GM10266 (cell line): Measurements from ENCODE around the gene RABL6.
"Not testable (repeated sequence)": the region's sequence is repeated elsewhere in the genome, so short reads cannot be mapped to it uniquely, and the experiment has no call there.

ENCODE experiments used
- DNase-seq: peaks from one replicate; pipeline ENCODE4 v3.0.0; 2012; ENCODE audit errors: extremely low spot score
- TF ChIP-seq, protein P1 (sequence below): IDR thresholded peaks from 2 replicates; pipeline ENCODE4 v1.5.1; 2012; ENCODE audit warnings: mild to moderate bottlenecking, low read depth; ENCODE audit not compliant: control insufficient read depth, insufficient read depth; ENCODE audit errors: missing control alignments

Gene RABL6

DNA sequence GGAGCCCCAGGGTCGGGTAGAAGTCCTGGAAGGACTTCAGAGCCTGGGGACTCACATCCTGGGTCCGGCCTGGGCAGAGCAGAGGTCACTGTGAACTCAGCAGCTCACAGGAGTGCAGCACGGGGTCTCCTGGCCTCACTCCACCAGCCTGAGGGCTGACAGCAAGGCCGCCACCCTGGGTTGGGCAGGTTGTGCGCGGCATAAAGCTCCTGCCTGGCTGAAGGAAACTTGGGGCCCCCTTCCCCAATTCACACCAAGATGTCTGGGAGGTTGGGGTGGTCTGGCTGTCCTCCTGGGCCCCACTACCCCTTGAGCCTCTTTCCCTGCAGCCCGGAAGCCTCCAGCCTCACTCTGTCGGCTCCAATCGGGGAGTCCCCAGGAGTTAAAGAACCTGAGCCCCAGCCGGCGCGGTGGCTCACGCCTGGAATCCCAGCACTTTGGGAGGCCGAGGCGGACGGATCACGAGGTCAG, 45.5 kb upstream of the RABL6 start:
- DNase-seq = no peak

DNA sequence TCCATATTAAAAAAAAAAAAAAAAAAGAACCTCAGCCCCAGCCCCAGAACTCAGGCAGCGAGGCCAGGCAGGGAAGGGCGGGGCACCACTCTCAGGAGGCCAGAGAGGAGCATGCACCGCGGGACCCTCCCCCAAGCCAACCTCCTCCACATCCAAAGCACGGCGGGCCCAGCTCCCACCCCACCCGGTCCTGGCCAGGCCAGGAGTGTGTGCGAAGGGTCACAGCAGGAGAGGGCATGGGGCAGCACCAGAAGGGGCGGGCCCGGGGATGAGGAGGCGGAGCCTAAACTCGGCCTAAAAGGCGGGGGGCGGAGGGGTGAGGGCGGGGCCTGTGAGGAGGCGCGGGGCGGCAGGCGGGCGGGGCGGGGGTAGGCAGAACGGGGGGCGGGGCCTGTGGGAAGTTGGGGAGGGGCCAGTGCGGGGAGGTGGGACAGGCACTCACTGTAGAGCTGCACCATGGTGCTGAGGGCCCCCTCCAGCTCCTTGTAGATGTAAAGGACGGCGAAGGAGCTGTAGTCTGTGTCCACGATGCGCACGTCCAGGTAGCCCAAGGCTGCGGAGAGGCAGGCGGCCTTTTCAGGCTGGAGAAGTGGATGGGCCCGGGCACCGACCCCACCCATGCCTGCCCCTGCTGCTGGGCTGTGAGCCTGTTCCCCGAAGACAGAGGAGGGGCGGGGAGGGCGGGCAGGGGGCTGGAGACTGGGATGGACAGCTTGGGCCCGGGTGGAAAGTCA, 44.7 kb upstream of the RABL6 start:
- peak; percentile 65 for DNase-seq
- TF ChIP-seq, protein P1, sequence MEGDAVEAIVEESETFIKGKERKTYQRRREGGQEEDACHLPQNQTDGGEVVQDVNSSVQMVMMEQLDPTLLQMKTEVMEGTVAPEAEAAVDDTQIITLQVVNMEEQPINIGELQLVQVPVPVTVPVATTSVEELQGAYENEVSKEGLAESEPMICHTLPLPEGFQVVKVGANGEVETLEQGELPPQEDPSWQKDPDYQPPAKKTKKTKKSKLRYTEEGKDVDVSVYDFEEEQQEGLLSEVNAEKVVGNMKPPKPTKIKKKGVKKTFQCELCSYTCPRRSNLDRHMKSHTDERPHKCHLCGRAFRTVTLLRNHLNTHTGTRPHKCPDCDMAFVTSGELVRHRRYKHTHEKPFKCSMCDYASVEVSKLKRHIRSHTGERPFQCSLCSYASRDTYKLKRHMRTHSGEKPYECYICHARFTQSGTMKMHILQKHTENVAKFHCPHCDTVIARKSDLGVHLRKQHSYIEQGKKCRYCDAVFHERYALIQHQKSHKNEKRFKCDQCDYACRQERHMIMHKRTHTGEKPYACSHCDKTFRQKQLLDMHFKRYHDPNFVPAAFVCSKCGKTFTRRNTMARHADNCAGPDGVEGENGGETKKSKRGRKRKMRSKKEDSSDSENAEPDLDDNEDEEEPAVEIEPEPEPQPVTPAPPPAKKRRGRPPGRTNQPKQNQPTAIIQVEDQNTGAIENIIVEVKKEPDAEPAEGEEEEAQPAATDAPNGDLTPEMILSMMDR = no peak

More for the DNA sequence above, 45.5 kb upstream of the RABL6 start:
- TF ChIP-seq, protein P1 = no peak

DNA sequence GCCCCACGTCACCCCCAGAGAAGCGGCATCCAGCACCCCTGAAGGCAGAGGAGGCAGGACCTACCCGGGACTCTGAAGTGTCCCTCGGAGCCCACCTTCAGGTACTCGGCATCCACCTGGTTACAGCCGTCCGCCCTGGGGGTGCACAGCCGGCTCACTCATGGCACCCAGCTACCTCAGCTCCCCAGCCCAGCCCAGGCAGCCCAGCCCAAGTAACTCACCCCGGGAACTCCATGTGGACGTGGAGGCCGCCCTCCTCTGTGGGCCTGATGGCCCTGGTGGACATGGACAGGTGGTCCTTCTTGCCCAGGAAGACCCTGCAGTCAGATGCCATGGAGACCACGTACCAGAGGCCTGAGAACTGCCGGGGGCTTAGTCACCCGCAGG, 44.1 kb upstream of the RABL6 start:
- no peak for DNase-seq
- TF ChIP-seq, protein P1 = no peak

DNA sequence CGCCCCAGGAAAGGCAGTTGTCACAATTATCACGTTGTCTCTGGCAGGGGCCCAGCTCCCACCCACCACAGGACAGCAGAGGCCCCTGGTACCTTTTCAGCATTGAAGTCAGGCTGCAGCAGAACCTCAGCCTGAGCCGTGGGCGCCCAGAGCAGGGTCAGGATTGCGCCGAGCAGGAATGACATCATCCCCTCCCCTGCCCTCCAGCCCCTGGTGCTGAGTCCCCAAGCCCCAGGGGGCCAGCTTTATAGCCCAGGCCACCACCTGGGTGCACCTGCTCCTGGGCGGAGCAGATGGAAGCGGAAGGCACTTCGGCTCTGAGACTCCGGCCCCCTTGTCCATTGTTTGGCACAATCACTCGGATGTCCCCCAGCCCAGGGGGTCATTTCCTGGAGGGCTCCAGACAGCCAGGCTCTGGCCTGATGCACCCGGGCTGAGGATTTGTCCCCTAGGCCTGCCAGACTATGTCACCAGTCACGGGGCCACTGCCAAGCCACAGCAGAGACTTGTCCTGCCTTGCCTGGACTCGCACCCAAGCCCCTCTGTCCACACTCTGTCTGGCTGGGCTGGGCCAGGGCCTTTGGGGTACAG, 43.4 kb upstream of the RABL6 start, which contains the start of gene LCN15:
TSS of gene LCN15 (minus strand) at position 218 of the 591 bp plus-strand sequence. CDS start at position 188, 30 bp downstream.
- TF ChIP-seq, protein P1 = no peak
- no peak for DNase-seq

DNA sequence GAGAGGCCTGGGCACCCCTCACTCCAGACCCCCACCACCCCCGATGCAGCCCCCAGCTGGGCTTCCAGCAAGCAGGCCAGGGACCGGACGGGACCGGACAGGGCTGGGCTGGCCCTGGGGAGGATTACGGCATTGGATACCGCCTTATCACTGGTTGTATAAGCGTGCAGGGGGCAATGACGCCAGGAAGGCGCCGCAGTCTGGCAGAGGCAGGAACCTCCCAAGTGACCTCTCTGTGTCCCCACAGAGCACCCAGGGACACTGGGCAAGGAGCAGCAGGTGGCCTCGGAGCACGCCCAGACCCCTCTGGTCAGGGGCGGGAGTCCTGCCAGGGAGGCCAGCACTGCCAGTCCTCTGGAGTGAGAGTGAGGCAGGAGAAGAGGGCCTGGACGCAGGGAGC, 42.7 kb upstream of the RABL6 start:
- TF ChIP-seq, protein P1 = no peak
- no peak for DNase-seq

DNA sequence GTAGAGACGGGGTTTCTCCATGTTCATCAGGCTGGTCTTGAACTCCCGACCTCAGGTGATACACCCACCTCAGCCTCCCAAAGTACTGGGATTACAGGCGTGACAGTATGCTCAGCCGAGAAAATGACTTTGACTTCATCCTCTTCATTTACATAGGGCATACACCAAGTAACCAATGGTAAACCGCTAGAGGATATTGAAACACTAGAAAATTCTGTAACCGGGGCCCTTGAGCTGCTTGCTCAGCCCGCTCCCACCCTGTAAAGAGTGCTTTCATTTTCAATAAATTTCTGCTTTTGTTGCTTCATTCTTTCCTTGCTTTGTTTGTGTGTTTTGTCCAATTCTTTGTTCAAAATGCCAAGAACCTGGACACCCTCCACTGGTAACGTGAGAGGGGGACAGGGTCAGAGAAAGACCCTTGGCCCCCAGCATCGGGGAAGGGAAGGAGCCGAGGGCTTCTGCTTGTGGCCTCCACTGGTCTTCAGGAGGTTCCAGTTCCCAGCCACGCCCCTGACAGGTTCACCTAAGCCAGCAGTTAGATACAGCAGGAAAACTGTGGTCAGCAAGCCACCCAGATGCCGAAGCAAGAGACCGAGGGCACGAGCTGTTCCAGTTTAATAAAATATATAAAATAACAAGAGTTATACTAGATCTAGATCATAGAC, 41.9 kb upstream of the RABL6 start:
- DNase-seq = peak; percentile 76

DNA sequence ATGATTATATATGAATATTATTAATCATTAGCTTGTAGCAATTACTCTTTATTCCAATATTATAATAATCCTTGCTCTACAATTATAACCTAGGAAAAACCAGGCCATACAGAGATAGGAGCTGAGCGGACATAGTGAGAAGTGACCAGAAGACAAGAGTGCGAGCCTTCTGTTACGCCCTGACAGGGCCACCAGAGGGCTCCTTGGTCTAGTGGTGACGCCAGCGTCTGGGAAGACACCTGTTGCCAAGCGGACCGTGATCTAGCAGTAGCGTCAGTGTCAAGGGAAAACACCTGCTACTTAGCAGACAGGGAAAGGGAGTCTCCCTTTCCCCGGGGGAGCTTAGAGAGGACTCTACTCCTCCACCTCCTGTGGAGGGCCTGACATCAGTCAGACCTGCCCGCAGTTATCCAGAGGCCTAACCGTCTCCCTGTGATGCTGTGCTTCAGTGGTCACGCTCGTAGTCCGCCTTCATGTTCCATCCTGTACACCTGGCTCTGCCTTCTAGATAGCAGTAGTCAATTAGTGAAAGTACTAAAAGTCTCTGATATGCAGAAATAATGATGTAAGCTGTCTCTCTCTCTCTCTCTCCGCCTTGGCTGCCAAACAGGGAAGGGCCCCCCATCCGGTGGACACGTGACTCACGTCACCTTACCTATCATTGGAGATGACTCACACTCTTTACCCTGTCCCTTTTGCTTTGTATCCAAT, 41.2 kb upstream of the RABL6 start:
- TF ChIP-seq, protein P1 = peak; percentile 72
- DNase-seq = not testable (repeated sequence)
